NT2/D1 (cell line): ENCODE results near the gene CUEDC2.
"Not testable (repeated sequence)": the region's sequence is repeated elsewhere in the genome, so short reads cannot be mapped to it uniquely, and the experiment has no call there.

Experiments used
- DNase-seq: peaks from one replicate; pipeline ENCODE4 v3.0.0-alpha.2; 2011; ENCODE audit warnings: low read depth, low spot score
- H3K27me3 ChIP-seq: 2 replicates; pipeline ENCODE4 v1.6.0; 2011; ENCODE audit warnings: mild to moderate bottlenecking; ENCODE audit not compliant: insufficient read length, insufficient read depth
- H3K36me3 ChIP-seq: 2 replicates; pipeline ENCODE4 v1.6.1; 2011; ENCODE audit warnings: mild to moderate bottlenecking, low read length, mixed read lengths; ENCODE audit not compliant: insufficient read depth, insufficient read length
- H3K4me1 ChIP-seq: 2 replicates; pipeline ENCODE4 v1.5.1; 2011; ENCODE audit not compliant: insufficient read depth, insufficient read length
- H3K4me3 ChIP-seq: 2 replicates; pipeline ENCODE4 v1.5.1; 2011; ENCODE audit warnings: low read depth; ENCODE audit not compliant: insufficient read length
- H3K9ac ChIP-seq: 2 replicates; pipeline ENCODE4 v1.6.0; 2011; ENCODE audit warnings: low read depth; ENCODE audit not compliant: insufficient read length
- H3K9me3 ChIP-seq: 2 replicates; pipeline ENCODE4 v1.5.1; 2011; ENCODE audit warnings: mild to moderate bottlenecking, low read length; ENCODE audit not compliant: insufficient read depth
- SUZ12 ChIP-seq: IDR thresholded peaks from 2 replicates; pipeline ENCODE4 v1.6.1; 2011; ENCODE audit not compliant: insufficient read length, insufficient read depth; ENCODE audit errors: extremely low read depth
- YY1 ChIP-seq: IDR thresholded peaks from 2 replicates; pipeline ENCODE4 v1.6.1; 2011; ENCODE audit not compliant: insufficient read length, insufficient read depth
- ZNF274 ChIP-seq: IDR thresholded peaks from 2 replicates; pipeline ENCODE4 v1.6.1; 2011; ENCODE audit warnings: mild to moderate bottlenecking, low read depth, low read length

CUEDC2 gene

DNA sequence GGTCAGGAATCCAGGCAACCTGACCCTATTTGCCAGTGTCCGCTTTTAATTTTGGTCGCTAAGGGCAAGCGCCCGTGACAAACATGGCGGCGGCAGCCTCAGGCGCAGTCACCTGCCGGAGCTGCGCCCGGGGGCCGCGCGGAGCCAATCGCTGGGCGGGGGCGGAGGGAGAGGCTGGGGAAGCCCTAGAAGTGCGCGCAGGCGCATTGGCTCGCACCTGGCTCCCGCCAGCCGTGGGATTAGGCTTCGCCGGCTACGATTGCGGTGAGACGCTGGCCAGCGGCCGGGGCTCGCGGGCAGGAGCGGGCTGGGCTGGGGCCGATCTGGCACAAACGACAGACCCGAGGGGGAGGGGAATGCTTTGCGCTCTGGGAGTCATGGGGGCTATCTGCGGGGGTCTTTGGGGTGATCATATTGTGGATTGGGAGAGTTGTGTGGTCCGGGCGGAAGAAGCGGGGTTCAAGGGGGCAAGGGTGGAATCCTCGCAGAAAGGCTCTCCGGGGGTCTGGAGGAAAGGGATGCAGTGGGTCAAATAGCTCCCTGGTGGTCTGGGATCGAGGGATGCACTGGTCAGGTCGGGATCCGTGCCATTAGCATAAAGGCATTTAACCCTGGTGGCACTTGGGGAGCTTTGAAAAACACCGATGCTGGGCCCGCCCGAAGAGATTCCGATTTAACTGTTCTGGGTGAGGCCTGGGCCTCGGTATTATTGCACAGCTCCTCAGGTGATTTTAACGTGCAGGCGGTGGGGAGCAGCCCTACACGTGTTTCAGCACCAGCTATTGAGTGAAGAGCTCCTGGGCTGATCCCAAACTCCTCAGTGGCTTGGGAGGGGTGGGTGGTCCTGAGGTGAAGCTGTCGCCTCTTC is 29.0 kb upstream of the CUEDC2 start:
- Histone ChIP-seq H3K4me1 (peaks cover 4% of the 10 kb centered on the region), H3K9ac (peak overlapping the region; percentile 56), H3K4me3 (peak overlapping the region; percentile 50), H3K27me3 (no peaks in the 10 kb centered on the region), H3K9me3 (no peaks in the 10 kb centered on the region), H3K36me3 (no peaks in the 10 kb centered on the region)
- peak; percentile 86 for DNase-seq
- peak; percentile 96 for TF ChIP-seq YY1
- TF ChIP-seq ZNF274, result no peak

DNA sequence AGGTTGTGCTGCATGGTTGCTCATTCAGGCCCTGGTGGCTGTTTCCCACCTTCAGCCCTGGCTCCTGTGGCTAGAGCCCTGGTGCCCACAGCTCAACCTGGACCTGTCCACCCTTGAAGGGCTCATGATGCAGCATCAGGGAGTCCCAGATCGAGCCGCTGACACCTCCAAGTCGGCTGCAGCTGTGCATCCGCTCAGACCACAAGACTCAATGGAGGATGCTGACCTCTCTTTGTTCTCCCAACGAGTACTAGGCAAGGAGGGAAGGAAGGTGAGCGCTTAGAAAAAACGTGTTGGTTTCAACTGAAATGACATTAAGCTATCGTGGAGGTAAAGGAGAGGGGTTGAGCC is 28.4 kb upstream of the CUEDC2 start:
- H3K4me1 ChIP-seq, result peaks cover 4% of the 10 kb centered on the region
- H3K9ac ChIP-seq, result no peak overlapping the region
- TF ChIP-seq YY1, result no peak
- TF ChIP-seq ZNF274, result no peak
- no peak for TF ChIP-seq SUZ12
- H3K36me3 ChIP-seq, result no peaks in the 10 kb centered on the region
- no peak for DNase-seq
- no peaks in the 10 kb centered on the region for H3K9me3 ChIP-seq
- H3K27me3 ChIP-seq, result no peaks in the 10 kb centered on the region
- H3K4me3 ChIP-seq, result no peak overlapping the region

DNA sequence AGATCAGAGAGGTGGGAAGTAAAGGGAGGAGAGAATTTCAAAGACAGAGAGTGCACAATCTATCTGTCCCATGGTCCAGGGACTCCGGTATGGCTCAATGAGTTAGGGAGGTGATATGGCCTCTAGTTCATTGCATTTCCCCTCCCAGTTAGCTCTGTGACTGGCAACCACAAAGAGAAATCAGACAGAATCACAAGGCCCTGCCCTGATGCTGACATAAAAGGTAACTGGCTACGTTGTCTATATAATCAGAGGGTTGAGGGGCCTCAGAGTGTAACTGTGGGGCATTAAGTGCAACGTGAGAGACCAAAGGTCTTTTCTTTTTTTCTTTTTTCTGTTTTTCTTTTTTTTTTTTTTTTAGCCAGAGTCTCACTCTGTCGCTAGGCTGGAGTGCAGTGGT is 26.3 kb upstream of the CUEDC2 start:
- Histone ChIP-seq H3K9me3 (no peaks in the 10 kb centered on the region), H3K9ac (no peak overlapping the region), H3K27me3 (no peaks in the 10 kb centered on the region), H3K36me3 (no peaks in the 10 kb centered on the region), H3K4me3 (no peak overlapping the region), H3K4me1 (peaks cover 5% of the 10 kb centered on the region)
- TF ChIP-seq ZNF274 (no peak), SUZ12 (no peak), YY1 (no peak)
- DNase-seq, result no peak

DNA sequence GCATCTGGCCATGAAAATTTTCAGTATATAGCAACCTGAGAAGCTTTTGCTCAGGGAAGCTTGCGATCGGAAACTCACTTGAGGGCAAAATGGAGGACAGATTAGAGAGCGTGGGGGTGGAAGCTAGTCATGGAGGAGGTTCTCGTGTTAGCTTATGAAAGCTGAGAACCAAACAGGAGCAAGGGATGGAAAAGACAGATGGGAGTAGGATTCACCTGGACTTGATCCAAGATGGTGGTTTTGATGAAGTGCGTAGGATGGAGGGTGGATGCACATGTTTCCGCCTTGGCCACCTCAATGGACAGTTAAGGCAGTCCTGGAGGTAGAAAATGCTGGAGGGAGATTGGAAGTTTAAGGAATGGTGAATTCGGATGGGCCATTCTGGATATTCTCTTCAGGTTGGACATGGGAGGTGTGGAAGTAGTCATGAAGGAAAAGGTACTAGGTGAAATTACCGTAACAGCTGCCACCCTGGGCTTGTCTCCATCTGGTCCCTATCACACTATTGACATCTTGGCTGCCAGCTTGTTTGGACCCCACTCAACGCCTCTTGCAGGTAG is 25.3 kb upstream of the CUEDC2 start:
- no peak for TF ChIP-seq YY1
- no peak for TF ChIP-seq ZNF274
- no peak for TF ChIP-seq SUZ12
- H3K36me3 ChIP-seq, result peaks cover 1% of the 10 kb centered on the region
- no peaks in the 10 kb centered on the region for H3K27me3 ChIP-seq
- H3K9ac ChIP-seq, result no peak overlapping the region
- no peak overlapping the region for H3K4me3 ChIP-seq
- no peak for DNase-seq
- H3K4me1 ChIP-seq, result peaks cover 10% of the 10 kb centered on the region
- H3K9me3 ChIP-seq, result no peaks in the 10 kb centered on the region

DNA sequence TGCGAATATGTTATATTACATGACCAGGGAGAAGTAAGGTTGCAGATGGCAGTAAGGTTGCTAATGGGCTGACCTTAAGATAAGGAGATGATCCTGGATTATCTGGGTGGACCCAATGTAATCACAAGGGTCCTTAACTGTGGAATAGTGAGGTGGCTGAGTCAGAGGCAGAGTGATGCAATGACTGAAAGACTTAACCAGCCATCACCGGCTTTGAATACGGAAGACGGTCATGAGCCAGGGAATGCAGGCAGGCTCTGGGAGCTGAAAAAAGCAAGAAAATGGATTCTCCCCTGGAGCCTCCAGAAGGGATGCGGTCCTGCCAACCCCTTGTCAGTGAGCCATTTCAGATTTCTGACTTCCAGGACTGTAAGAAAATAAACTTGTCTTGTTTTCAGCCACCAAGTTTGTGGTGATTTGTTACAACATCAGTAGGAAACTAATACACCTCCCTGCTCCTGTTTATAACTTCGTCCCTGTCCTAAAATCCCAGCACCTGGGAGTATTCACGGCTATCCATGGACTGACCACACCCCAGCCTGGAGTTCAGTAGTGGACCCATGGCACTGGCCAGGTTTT is 23.6 kb upstream of the CUEDC2 start:
- H3K4me3 ChIP-seq, result no peak overlapping the region
- H3K27me3 ChIP-seq, result no peaks in the 10 kb centered on the region
- no peaks in the 10 kb centered on the region for H3K9me3 ChIP-seq
- TF ChIP-seq YY1, result no peak
- TF ChIP-seq SUZ12, result no peak
- no peak for TF ChIP-seq ZNF274
- peaks cover 5% of the 10 kb centered on the region for H3K36me3 ChIP-seq
- H3K4me1 ChIP-seq, result peaks cover 9% of the 10 kb centered on the region
- DNase-seq, result no peak
- no peak overlapping the region for H3K9ac ChIP-seq

DNA sequence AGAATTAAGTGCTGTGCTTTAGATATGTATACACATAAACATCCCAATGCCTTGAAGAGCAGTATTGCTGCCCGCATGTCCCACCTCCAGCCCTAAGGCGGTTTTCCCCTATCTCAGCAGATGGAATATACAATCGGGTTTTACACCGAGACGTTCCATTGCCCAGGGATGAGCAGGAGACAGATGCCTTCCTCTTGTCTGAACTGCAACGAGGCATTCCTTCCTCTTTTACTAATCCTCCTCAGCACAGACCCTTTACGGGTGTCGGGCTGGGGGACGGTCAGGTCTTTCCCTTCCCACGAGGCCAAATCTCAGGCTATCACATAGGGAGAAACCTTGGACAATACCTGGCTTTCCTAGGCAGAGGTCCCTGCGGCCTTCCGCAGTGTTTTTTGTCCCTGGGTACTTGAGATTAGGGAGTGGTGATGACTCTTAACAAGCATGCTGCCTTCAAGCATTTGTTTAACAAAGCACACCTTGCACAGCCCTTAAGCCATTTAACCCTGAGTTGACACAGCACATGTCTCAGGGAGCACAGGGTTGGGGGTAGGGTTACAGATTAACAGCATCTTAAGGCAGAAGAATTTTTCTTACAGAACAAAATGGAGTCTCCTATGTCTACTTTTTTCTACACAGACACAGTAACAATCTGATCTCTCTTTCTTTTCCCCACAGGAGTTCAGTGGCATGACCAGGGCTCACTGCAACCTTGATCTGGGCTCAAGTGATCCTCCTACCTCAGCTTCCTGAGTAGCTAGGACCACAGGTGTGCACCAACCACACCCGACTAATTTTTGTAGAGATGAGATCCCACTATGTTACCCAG is 22.5 kb upstream of the CUEDC2 start:
- H3K4me3 ChIP-seq, H3K9me3 ChIP-seq, H3K36me3 ChIP-seq, DNase-seq, H3K4me1 ChIP-seq, H3K9ac ChIP-seq, H3K27me3 ChIP-seq: not testable (repeated sequence)

DNA sequence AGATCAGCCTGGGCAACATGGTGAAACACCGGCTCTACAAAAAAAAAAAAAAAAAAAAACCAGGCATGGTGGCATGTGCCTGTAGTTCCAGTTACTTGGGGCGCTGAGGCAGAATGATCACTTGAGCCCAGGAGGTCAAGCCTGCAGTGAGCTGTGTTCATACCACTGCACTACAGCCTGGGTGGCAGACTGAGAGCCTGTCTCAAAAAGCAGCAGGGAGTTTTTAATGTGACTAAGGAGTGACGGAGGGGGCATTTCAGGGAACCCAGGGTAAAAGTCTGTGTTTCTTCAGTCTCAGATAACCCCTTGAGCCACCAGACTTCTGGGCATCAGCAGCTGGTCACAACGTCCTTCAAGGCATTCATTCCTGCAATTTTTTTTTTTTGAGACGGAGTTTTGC is 21.1 kb upstream of the CUEDC2 start:
- Histone ChIP-seq H3K27me3 (no peaks in the 10 kb centered on the region), H3K9me3 (no peaks in the 10 kb centered on the region), H3K36me3 (peaks cover 5% of the 10 kb centered on the region), H3K4me1 (peaks cover 9% of the 10 kb centered on the region), H3K4me3 (no peak overlapping the region), H3K9ac (peak overlapping the region; percentile 36)
- TF ChIP-seq ZNF274, result no peak
- no peak for TF ChIP-seq YY1
- no peak for TF ChIP-seq SUZ12
- no peak for DNase-seq
